GM19035 (cell line): Measurements from ENCODE around the gene NCAM1.

Experiments used
- ATAC-seq: cut with Tn5 transposase; IDR thresholded peaks from one replicate; pipeline ENCODE4 v1.9.1; 2021; ENCODE audit not compliant: unreplicated experiment

The NCAM1 gene

GRCh38 chr11:113082341-113082955 lies 121.2 kb downstream of the NCAM1 start:
- no peak for ATAC-seq

GRCh38 chr11:113083571-113083970 lies 122.4 kb downstream of the NCAM1 start:
- ATAC-seq, result no peak

GRCh38 chr11:113084297-113084696 lies 123.1 kb downstream of the NCAM1 start:
- ATAC-seq, result no peak

- ATAC-seq, result no peak
Observed at GRCh38 chr11:113085446-113085845, 124.2 kb downstream of the NCAM1 start.

- no peak for ATAC-seq
Observed at GRCh38 chr11:113087706-113088105, 126.5 kb downstream of the NCAM1 start.

- ATAC-seq, result no peak
Observed at GRCh38 chr11:113090716-113091480, 129.7 kb downstream of the NCAM1 start.

GRCh38 chr11:113091481-113091780 lies 130.2 kb downstream of the NCAM1 start:
- ATAC-seq, result no peak

GRCh38 chr11:113096648-113097047 lies 135.4 kb downstream of the NCAM1 start:
- no peak for ATAC-seq

GRCh38 chr11:113103932-113104690 lies 142.9 kb downstream of the NCAM1 start:
- no peak for ATAC-seq

- no peak for ATAC-seq
Observed at GRCh38 chr11:113104691-113105251, 143.6 kb downstream of the NCAM1 start.

GRCh38 chr11:113105592-113105991 lies 144.4 kb downstream of the NCAM1 start:
- ATAC-seq, result no peak

GRCh38 chr11:113106507-113106906 lies 145.3 kb downstream of the NCAM1 start:
- ATAC-seq, result no peak

- ATAC-seq, result no peak
Observed at GRCh38 chr11:113110046-113110445, 148.8 kb downstream of the NCAM1 start.

GRCh38 chr11:113111156-113111555 lies 149.9 kb downstream of the NCAM1 start:
- ATAC-seq, result no peak

GRCh38 chr11:113112307-113112706 lies 151.1 kb downstream of the NCAM1 start:
- no peak for ATAC-seq

GRCh38 chr11:113113801-113114704 lies 152.8 kb downstream of the NCAM1 start:
- ATAC-seq, result no peak

GRCh38 chr11:113114705-113115027 lies 153.4 kb downstream of the NCAM1 start:
- ATAC-seq, result no peak

GRCh38 chr11:113118104-113118503 lies 156.9 kb downstream of the NCAM1 start:
- ATAC-seq, result no peak

- ATAC-seq, result no peak
Observed at GRCh38 chr11:113119074-113119473, 157.9 kb downstream of the NCAM1 start.

GRCh38 chr11:113119966-113120736 lies 158.9 kb downstream of the NCAM1 start:
- ATAC-seq, result no peak
